Measurements from ENCODE around the gene TBL1XR1.

The TBL1XR1 gene

DNA sequence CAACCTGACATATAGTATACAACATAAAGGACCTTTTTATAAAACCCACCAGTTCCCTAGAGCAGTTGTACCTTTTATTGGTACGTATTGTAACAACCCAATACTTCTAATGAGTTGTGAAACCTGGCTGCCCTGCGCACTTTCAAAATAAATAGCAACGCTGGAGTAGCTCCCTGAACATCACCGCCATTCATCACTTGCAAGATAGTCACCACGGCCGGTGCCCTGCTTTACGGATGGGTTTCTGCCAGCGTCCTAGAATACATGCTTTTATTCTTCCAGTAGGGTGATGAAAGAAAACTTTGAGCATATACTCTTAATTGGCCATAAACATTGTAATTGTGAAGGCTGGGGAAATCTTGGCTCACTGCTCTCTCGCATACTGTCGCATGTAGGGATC is 220.7 kb downstream of the TBL1XR1 start:
- H3K36me3 ChIP-seq (replicated peaks), result no peaks in the 10 kb centered on the region
- no peak for DNase-seq
- no peaks in the 10 kb centered on the region for H3K27me3 ChIP-seq (replicated peaks)
- no peak overlapping the region for H3K27ac ChIP-seq
- TF ChIP-seq, protein P1, sequence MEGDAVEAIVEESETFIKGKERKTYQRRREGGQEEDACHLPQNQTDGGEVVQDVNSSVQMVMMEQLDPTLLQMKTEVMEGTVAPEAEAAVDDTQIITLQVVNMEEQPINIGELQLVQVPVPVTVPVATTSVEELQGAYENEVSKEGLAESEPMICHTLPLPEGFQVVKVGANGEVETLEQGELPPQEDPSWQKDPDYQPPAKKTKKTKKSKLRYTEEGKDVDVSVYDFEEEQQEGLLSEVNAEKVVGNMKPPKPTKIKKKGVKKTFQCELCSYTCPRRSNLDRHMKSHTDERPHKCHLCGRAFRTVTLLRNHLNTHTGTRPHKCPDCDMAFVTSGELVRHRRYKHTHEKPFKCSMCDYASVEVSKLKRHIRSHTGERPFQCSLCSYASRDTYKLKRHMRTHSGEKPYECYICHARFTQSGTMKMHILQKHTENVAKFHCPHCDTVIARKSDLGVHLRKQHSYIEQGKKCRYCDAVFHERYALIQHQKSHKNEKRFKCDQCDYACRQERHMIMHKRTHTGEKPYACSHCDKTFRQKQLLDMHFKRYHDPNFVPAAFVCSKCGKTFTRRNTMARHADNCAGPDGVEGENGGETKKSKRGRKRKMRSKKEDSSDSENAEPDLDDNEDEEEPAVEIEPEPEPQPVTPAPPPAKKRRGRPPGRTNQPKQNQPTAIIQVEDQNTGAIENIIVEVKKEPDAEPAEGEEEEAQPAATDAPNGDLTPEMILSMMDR (IDR thresholded peaks at IDR 0.05; ENCODE audit: low read depth, low read length, missing control alignments), result no peak
- in situ Hi-C loops (cut with HindIII; ENCODE audit: low pct_ligation_motif_present, low sequenced_read_pairs), result no loop called here
- no peak overlapping the region for H3K4me3 ChIP-seq (ENCODE audit: low read depth, low read length)

- no peaks in the 10 kb centered on the region for H3K36me3 ChIP-seq (replicated peaks)
- in situ Hi-C loops (cut with HindIII; ENCODE audit: low pct_ligation_motif_present, low sequenced_read_pairs), result no loop called here
- no peak for DNase-seq
- H3K27ac ChIP-seq, result no peak overlapping the region
- H3K4me3 ChIP-seq (ENCODE audit: low read depth, low read length), result no peak overlapping the region
- TF ChIP-seq, protein P1 (IDR thresholded peaks at IDR 0.05; ENCODE audit: low read depth, low read length, missing control alignments), result no peak
- no peaks in the 10 kb centered on the region for H3K27me3 ChIP-seq (replicated peaks)
Observed at GRCh38 chr3:176974279-176974678, 223.0 kb downstream of the TBL1XR1 start.

- in situ Hi-C loops (cut with HindIII; ENCODE audit: low pct_ligation_motif_present, low sequenced_read_pairs), result no loop called here
- H3K27ac ChIP-seq, result no peak overlapping the region
- DNase-seq, result no peak
- TF ChIP-seq, protein P1 (IDR thresholded peaks at IDR 0.05; ENCODE audit: low read depth, low read length, missing control alignments), result no peak
- no peaks in the 10 kb centered on the region for H3K27me3 ChIP-seq (replicated peaks)
- no peak overlapping the region for H3K4me3 ChIP-seq (ENCODE audit: low read depth, low read length)
- no peaks in the 10 kb centered on the region for H3K36me3 ChIP-seq (replicated peaks)
Observed at GRCh38 chr3:176971613-176972174, 225.6 kb downstream of the TBL1XR1 start.

- TF ChIP-seq, protein P1 (IDR thresholded peaks at IDR 0.05; ENCODE audit: low read depth, low read length, missing control alignments), result no peak
- Histone ChIP-seq H3K36me3 (replicated peaks) (no peaks in the 10 kb centered on the region), H3K27me3 (replicated peaks) (no peaks in the 10 kb centered on the region), H3K27ac (no peak overlapping the region), H3K4me3 (ENCODE audit: low read depth, low read length) (no peak overlapping the region)
- DNase-seq, result no peak
- in situ Hi-C loops (cut with HindIII; ENCODE audit: low pct_ligation_motif_present, low sequenced_read_pairs), result no loop called here
Observed at GRCh38 chr3:176970770-176971169, 226.5 kb downstream of the TBL1XR1 start.

DNA sequence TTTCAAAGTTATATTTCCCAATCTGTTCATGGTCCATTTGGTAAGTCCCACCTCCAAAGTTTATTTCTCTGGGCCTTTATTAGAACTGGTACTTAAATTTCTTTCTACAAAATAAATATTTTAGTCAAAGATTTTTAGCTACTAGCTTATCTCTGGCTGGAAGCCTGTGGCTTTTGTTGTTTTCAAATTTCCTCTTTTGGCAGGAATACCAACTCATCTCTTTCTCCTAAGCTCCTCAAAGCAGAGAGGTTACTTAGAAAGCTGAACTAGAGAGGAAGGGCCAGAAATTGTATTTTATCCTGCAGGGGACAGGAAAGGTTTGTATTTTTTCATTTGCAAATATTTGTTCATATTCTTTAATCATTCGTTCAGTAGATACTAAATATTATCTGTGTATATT is 227.8 kb downstream of the TBL1XR1 start:
- TF ChIP-seq, protein P1 (IDR thresholded peaks at IDR 0.05; ENCODE audit: low read depth, low read length, missing control alignments), result no peak
- Histone ChIP-seq H3K4me3 (ENCODE audit: low read depth, low read length) (no peak overlapping the region), H3K27ac (no peak overlapping the region), H3K27me3 (replicated peaks) (no peaks in the 10 kb centered on the region), H3K36me3 (replicated peaks) (no peaks in the 10 kb centered on the region)
- no peak for DNase-seq
- in situ Hi-C loops (cut with HindIII; ENCODE audit: low pct_ligation_motif_present, low sequenced_read_pairs), result no loop called here

Measured in brain microvascular endothelial cell (primary cell).